ENCODE data around the gene SMDT1.
"Not testable (repeated sequence)": the region's sequence is repeated elsewhere in the genome, so short reads cannot be mapped to it uniquely, and the experiment has no call there.

SMDT1 gene

DNA sequence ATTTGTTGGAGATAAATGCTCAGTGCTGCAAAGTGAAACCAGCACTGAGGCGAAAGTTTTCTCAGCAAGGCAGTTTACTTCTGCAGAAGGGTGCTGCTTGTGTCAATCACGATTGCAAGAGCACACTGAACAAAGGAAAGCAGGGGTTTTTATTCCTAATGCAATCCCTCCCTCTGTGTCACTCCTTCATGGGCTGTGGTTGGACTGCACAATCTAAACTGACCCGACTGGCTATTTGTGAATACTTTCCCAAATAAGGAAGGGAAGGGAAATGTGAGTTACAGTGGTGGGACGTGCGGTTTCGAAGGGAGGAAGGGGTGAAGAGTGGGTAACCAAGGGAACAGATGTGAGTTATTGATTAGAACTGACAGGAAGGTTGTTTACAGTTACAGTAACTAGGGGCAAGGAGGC is 35.9 kb downstream of the SMDT1 start:
- not testable (repeated sequence) for DNase-seq

DNA sequence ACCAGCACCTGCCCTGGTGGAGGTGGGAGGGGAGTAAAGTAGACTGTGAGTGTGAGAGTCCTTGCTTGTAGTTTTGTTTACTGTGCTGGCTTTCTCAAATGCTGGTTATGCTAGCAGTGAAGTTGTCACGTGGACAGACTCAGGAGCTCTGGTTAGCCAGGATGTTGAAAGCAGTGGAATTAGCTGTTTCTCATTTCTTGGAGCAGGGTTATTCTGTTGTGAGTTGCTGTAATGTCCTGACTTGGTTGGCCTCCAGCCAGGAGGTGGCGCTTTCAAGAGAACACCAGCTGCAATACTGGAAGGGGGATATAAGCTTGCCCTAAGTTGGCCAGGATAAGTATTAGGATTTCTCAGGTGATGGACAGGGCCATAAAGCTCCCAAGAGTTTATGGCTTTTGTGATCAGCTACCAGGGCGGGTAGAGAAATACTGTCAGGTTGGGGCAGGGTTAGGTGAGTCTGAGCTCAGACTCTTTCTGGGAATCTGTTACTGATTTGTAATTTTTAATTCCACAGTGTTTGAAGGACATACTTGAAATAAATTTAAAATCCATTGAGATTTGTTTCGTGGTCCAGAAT is 37.4 kb downstream of the SMDT1 start:
- no peak for DNase-seq

GRCh38 chr22:42120231-42121021 is 40.9 kb downstream of the SMDT1 start:
- not testable (repeated sequence) for DNase-seq

DNA sequence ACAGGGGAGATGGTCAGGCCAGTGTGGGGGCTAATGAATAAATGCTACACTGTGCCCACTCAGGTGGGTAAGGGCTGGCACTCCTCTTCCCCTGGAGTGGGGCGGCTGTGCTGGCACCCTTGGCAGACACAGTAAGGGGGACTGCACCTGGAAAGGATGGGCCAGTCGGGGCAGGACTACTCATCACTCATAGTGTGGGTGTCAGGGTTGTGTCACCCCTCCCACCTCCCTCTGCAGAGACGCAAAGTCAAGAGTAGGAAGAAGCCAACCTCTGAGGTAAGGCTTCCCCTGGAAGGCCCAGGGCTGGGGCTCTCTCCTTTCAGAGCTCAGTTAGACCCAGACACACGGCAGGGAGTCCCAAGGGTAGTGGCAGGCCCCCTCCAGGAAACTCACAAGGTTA is 44.0 kb downstream of the SMDT1 start:
- DNase-seq, result not testable (repeated sequence)

- DNase-seq, result no peak
These were observed 48.1 kb downstream of the SMDT1 start for GRCh38 chr22:42127606-42128005.

- DNase-seq, result not testable (repeated sequence)
These were observed 48.5 kb downstream of the SMDT1 start for GRCh38 chr22:42128007-42128406.

DNA sequence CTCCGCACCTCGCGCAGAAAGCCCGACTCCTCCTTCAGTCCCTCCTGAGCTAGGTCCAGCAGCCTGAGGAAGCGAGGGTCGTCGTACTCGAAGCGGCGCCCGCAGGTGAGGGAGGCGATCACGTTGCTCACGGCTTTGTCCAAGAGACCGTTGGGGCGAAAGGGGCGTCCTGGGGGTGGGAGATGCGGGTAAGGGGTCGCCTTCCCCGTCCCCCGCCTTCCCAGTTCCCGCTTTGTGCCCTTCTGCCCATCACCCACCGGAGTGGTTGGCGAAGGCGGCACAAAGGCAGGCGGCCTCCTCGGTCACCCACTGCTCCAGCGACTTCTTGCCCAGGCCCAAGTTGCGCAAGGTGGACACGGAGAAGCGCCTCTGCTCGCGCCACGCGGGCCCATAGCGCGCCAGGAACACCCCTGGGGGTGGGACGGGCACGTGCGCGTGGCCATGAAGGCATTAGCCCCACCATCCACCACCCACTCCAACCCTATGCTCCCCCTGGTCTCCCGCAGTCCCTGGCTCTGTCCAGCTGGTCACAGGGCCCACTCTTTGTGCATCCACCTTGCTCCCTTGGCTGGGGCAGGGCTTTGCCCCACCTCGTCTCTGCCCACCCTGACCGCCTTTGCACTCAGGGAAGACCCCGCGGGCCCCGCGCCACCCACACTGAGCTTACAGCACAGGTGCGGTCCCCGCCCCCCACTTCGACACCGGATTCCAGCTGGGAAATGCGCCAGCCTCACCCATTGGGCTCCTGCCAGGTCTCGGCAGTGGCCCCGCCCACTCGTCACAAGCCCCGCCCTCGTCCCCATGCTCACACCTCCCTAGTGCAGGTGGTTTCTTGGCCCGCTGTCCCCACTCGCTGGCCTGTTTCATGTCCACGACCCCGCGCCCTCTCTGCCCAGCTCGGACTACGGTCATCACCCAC is 49.5 kb downstream of the SMDT1 start:
- DNase-seq, result peak in 2 of 3 experiments; percentile 1 to 28

DNA sequence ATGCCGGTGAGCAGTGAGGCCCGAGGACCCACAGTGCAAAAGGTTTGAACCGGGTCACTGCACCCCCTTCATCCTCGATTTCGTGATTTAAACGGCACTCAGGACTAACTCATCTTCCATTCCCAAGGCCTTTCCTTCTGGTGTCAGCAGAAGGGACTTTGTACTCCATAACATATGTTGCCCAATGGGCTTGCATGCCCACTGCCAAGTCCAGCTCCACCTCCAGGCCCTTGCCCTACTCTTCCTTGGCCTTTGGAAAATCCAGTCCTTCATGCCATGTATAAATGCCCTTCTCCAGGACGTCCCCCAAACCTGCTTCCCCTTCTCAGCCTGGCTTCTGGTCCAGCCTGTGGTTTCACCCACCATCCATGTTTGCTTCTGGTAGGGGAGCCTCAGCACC is 50.7 kb downstream of the SMDT1 start:
- not testable (repeated sequence) for DNase-seq

DNA sequence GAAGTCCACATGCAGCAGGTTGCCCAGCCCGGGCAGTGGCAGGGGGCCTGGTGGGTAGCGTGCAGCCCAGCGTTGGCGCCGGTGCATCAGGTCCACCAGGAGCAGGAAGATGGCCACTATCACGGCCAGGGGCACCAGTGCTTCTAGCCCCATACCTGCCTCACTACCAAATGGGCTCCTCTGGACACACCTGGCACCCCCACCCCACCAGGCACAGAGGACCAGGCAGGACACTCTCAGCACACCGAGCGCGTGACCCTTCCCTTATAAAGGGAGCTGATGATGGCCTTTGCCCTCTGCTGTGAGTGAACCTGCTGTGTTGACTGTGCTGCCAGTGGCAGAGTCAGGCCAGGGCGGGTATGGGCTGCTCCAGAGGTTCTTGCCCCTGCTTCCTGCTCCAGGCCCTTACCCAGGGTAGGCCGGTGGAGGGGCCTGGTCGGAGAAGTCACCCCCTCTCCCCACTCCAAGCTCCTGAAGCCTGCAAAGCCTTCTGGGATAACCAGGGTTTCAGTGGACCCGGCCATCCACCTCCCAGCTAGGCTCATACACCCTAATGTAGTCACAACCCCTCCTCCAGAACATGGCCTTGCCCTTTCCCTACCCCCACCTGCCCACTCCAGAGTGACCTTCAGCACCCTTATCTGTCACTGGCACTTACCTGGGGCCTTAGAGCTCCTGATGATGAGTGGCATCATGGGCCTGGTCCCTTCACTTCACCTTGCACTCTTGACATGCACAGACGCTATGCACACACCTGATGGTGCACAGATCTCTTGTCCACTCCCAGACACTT is 51.3 kb downstream of the SMDT1 start, which contains the start of gene CYP2D6:
CYP2D6 (minus strand) TSS at position 172 of the 793 bp plus-strand sequence; CDS start at position 153, 19 bp downstream.
- not testable (repeated sequence) for DNase-seq

DNA sequence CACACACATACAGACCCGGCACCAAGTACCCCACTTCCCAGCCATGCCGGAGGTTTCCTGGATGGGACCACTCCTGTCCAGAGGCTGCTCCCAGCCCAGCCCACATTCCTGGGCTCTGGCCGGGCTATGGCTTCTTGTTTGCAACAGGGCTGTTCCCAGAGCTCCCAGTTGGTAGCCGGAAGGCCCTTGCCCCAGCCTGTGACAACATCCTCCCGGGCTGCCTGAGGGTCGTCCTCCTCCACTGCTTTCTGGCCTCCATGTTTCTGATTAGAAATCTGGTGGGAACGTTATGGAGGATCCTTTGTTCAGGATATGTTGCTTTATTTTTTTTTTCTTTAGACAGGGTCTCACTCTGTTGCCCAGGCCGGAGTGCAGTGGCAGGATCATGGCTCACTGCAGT is 52.1 kb downstream of the SMDT1 start:
- DNase-seq, result no peak

GRCh38 chr22:42132457-42132856 is 53.0 kb downstream of the SMDT1 start:
- no peak for DNase-seq
